Subcutaneous adipose tissue (tissue), 4 donors: ENCODE results near the gene APIP. TPM values are rescaled to one million over a fixed set of nuclear protein-coding genes. Genes with fewer than 3 reads are reported as not detected.

ENCODE experiments used
- CTCF ChIP-seq: fragments of 450-650 bp; IDR thresholded peaks from one replicate; pipeline ENCODE4 v1.5.1; 2016; ENCODE audit warnings: low read depth, mild to moderate bottlenecking, control low read depth, antibody characterized with exemption, moderate library complexity
- total RNA-seq, 4 donors: library from RNA; depleted of rRNA; stranded (reverse); fragments of >200 nt; gene quantifications; one replicate each; pipeline ENCODE4 v1.1.0, GENCODE V29; 2016

Gene APIP
- total RNA-seq, 4 donors from 2014 or later: 36.9 to 62.8 (median 50.7) TPM

GRCh38 chr11:34909415-34909814 is 6.8 kb downstream of the APIP start:
- no peak for TF ChIP-seq CTCF

GRCh38 chr11:34907934-34908593 is 8.1 kb downstream of the APIP start:
- TF ChIP-seq CTCF: no peak

GRCh38 chr11:34905666-34906065 is 10.5 kb downstream of the APIP start:
- TF ChIP-seq CTCF: no peak

GRCh38 chr11:34904421-34904955 is 11.7 kb downstream of the APIP start:
- TF ChIP-seq CTCF: no peak

GRCh38 chr11:34899633-34900016 is 16.6 kb downstream of the APIP start:
- TF ChIP-seq CTCF: no peak

- TF ChIP-seq CTCF: no peak
These were observed 17.7 kb downstream of the APIP start for GRCh38 chr11:34898474-34898873.

GRCh38 chr11:34897171-34897870 is 18.9 kb downstream of the APIP start:
- no peak for TF ChIP-seq CTCF
